Pons (tissue), 1 donor: ENCODE data around the gene NFYC.

ENCODE experiments used
- DNase-seq: peaks from one replicate; pipeline ENCODE4 v3.0.0-alpha.2; 2016; ENCODE audit warnings: low spot score

NFYC gene

GRCh38 chr1:40783001-40783905 is 91.7 kb downstream of the NFYC start, which contains the start of gene KCNQ4:
TSS of gene KCNQ4 (plus strand) at chr1:40783787. CDS start at chr1:40784094, 307 bp downstream.
- no peak for DNase-seq

GRCh38 chr1:40784141-40784770 is 92.8 kb downstream of the NFYC start:
- DNase-seq, result no peak

- DNase-seq, result no peak
Measured at GRCh38 chr1:40784771-40785151, 93.3 kb downstream of the NFYC start.

- no peak for DNase-seq
Measured at GRCh38 chr1:40785446-40785845, 93.9 kb downstream of the NFYC start.

- no peak for DNase-seq
Measured at GRCh38 chr1:40786171-40786994, 94.9 kb downstream of the NFYC start.

GRCh38 chr1:40786995-40787705 is 95.6 kb downstream of the NFYC start:
- no peak for DNase-seq

GRCh38 chr1:40787737-40788560 is 96.4 kb downstream of the NFYC start:
- no peak for DNase-seq

GRCh38 chr1:40788561-40789341 is 97.2 kb downstream of the NFYC start:
- DNase-seq, result no peak

GRCh38 chr1:40789342-40789598 is 97.8 kb downstream of the NFYC start:
- DNase-seq, result no peak

GRCh38 chr1:40789661-40790430 is 98.3 kb downstream of the NFYC start:
- no peak for DNase-seq

- no peak for DNase-seq
Measured at GRCh38 chr1:40792036-40792435, 100.5 kb downstream of the NFYC start.

- no peak for DNase-seq
Measured at GRCh38 chr1:40793617-40794016, 102.1 kb downstream of the NFYC start.

GRCh38 chr1:40794048-40794447 is 102.5 kb downstream of the NFYC start:
- DNase-seq, result no peak

GRCh38 chr1:40794974-40795715 is 103.6 kb downstream of the NFYC start:
- no peak for DNase-seq

GRCh38 chr1:40795811-40796586 is 104.5 kb downstream of the NFYC start:
- DNase-seq, result no peak

- no peak for DNase-seq
Measured at GRCh38 chr1:40796939-40797667, 105.6 kb downstream of the NFYC start.

- DNase-seq, result no peak
Measured at GRCh38 chr1:40797668-40798010, 106.1 kb downstream of the NFYC start.
